ENCODE measurements around the gene RPS6KA6. TPM values are rescaled to one million over a fixed set of nuclear protein-coding genes. Genes with fewer than 3 reads are reported as not detected.

RPS6KA6 gene
- total RNA-seq, 1 donor from 2014 or later: 0.40 TPM

- intact Hi-C loops (cut with DNase I): no loop called here
- DNase-seq (ENCODE audit: low spot score): no peak
Measured at GRCh38 chrX:84046403-84046984, 141.5 kb downstream of the RPS6KA6 start.

- intact Hi-C loops (cut with DNase I): no loop called here
- no peak for DNase-seq (ENCODE audit: low spot score)
Measured at GRCh38 chrX:84044051-84044450, 143.9 kb downstream of the RPS6KA6 start.

Small RNAs within 50 kb of the gene (microRNA-seq; reads per million reads assigned to microRNA genes)
- gene MIR548I4: not detected
